CD4-positive, alpha-beta memory T cell (primary cell): ENCODE data around the gene EDARADD. TPM values are rescaled to one million over a fixed set of nuclear protein-coding genes. Genes with fewer than 3 reads are reported as not detected.

ENCODE experiments used
- CTCF ChIA-PET: fragments of 350-600 bp; sonication (Branson Sonifier 250); formaldehyde crosslinking; loops from one replicate; lab custom pipeline; 2021; ENCODE audit warnings: inconsistent platforms; ENCODE audit not compliant: partially characterized antibody; lab: Charles Lee
- POLR2A ChIA-PET: fragments of 350-600 bp; sonication (Branson Sonifier 250); formaldehyde crosslinking; loops from one replicate; lab custom pipeline; 2021; ENCODE audit not compliant: partially characterized antibody; lab: Charles Lee
- DNase-seq, 5 donors: peaks; one replicate each; pipeline versions ENCODE4 v3.0.0 to v3.0.0-alpha.2; 2020 to 2022; ENCODE audit warnings: mixed read lengths in 1 of 5
- H3K27ac ChIP-seq: one replicate; pipeline ENCODE4 v1.7.0; 2013; ENCODE audit warnings: low read depth, low read length
- H3K27me3 ChIP-seq: 2 replicates; pipeline ENCODE4 v1.7.0; 2013; ENCODE audit warnings: mild to moderate bottlenecking, low read length, moderate library complexity; ENCODE audit not compliant: insufficient read depth
- H3K36me3 ChIP-seq: 2 replicates; pipeline ENCODE4 v1.7.0; 2013; ENCODE audit warnings: mild to moderate bottlenecking, low read length, moderate library complexity; ENCODE audit not compliant: insufficient read depth
- H3K4me1 ChIP-seq: 2 replicates; pipeline ENCODE4 v1.7.0; 2013; ENCODE audit warnings: mild to moderate bottlenecking, low read length, moderate library complexity; ENCODE audit not compliant: insufficient read depth
- H3K4me3 ChIP-seq, 2 donors: one replicate each; pipeline ENCODE4 v1.7.0; 2013; ENCODE audit warnings: low read length in 2 of 2, mild to moderate bottlenecking in 1 of 2
- H3K9me3 ChIP-seq, 2 donors: one replicate each; pipeline ENCODE4 v1.7.0; 2013; ENCODE audit warnings: low read length in 2 of 2, control low read depth in 1 of 2; ENCODE audit not compliant: control insufficient read depth in 1 of 2
- H3K27ac Mint-ChIP-seq, 7 donors: one replicate each; pipeline ENCODE4 v1.8.0; 2020 to 2021; ENCODE audit warnings: mixed read lengths in 7 of 7, mild to moderate bottlenecking in 6 of 7, inconsistent platforms in 3 of 7, moderate library complexity in 3 of 7
- H3K27me3 Mint-ChIP-seq, 2 donors: one replicate each; pipeline ENCODE4 v1.8.0; 2020 to 2021; ENCODE audit warnings: mixed read lengths in 2 of 2
- H3K36me3 Mint-ChIP-seq, 2 donors: one replicate each; pipeline ENCODE4 v1.8.0; 2020 to 2021; ENCODE audit warnings: mixed read lengths in 2 of 2, inconsistent platforms in 1 of 2, mild to moderate bottlenecking in 1 of 2
- H3K4me1 Mint-ChIP-seq, 4 donors: one replicate each; pipeline ENCODE4 v1.8.0; 2020 to 2021; ENCODE audit warnings: mixed read lengths in 4 of 4, mild to moderate bottlenecking in 1 of 4
- H3K4me3 Mint-ChIP-seq, 8 donors: one replicate each; pipeline ENCODE4 v1.8.0; 2020 to 2021; ENCODE audit warnings: mixed read lengths in 8 of 8, mild to moderate bottlenecking in 7 of 8, moderate library complexity in 6 of 8, inconsistent platforms in 3 of 8
- H3K9me3 Mint-ChIP-seq, 8 donors: one replicate each; pipeline ENCODE4 v1.8.0; 2020 to 2021; ENCODE audit warnings: mixed read lengths in 8 of 8, mild to moderate bottlenecking in 5 of 8, inconsistent platforms in 3 of 8, moderate library complexity in 1 of 8
- intact Hi-C: fragments of 100-400 bp; cut with micrococcal nuclease; formaldehyde crosslinking; loops from one replicate; pipeline ENCODE4 v1.15.1; 2023
- polyA plus RNA-seq, 2 donors: library from polyadenylated mRNA; unstranded; fragments of 300-500 nt; fragmentation: Illumina TruSeq; gene quantifications; one replicate each; pipeline ENCODE4 v1.2.3, GENCODE V29; 2021
- total RNA-seq, 2 experiments: library from RNA; stranded (reverse); gene quantifications; one replicate each; pipeline ENCODE4 v1.2.3, GENCODE V29; 2021

The EDARADD gene
- total and polyA plus RNA-seq, 4 experiments from 2014 or later: 4.7 to 8.5 (median 7.9) TPM

GRCh38 chr1:236530959-236531358, 136.9 kb downstream of the EDARADD start:
- Mint-ChIP-seq H3K36me3 (peaks cover 35 to 61% of the 10 kb centered on the region in 2 donors), H3K27me3 (no peaks in the 10 kb centered on the region), H3K4me1 (peaks cover 34 to 73% (median 56%) of the 10 kb centered on the region in 4 donors), H3K27ac (peak overlapping the region in 3 of 7 donors; percentile 5 to 54 (median 27)), H3K9me3 (no peaks in the 10 kb centered on the region), H3K4me3 (peak overlapping the region in 2 of 8 donors; percentile 9 to 30)
- POLR2A ChIA-PET: interaction anchor here (12.9 kb wide), 1 partner anchor 14 kb away, joined by 82 read pairs; no protein-coding TSS in a partner anchor
- Histone ChIP-seq H3K27ac (no peak overlapping the region), H3K27me3 (no peaks in the 10 kb centered on the region), H3K36me3 (peaks cover 27% of the 10 kb centered on the region), H3K9me3 (no peaks in the 10 kb centered on the region), H3K4me3 (no peak overlapping the region), H3K4me1 (peaks cover 50% of the 10 kb centered on the region)
- intact Hi-C loops: no loop called here
- no peak for DNase-seq
- CTCF ChIA-PET: no interaction called here

GRCh38 chr1:236532850-236533249, 138.8 kb downstream of the EDARADD start:
- H3K4me1 ChIP-seq: peaks cover 44% of the 10 kb centered on the region
- peaks cover 22% of the 10 kb centered on the region for H3K36me3 ChIP-seq
- intact Hi-C loops: no loop called here
- no peaks in the 10 kb centered on the region for H3K9me3 Mint-ChIP-seq
- peak overlapping the region in 2 of 8 donors; percentile 11 to 58 for H3K4me3 Mint-ChIP-seq
- H3K9me3 ChIP-seq: no peaks in the 10 kb centered on the region
- no peak overlapping the region for H3K27ac ChIP-seq
- peak overlapping the region; percentile 2 to 86 (median 54) for H3K27ac Mint-ChIP-seq
- POLR2A ChIA-PET: interaction anchor here (12.9 kb wide), 1 partner anchor 15 kb away, joined by 82 read pairs; no protein-coding TSS in a partner anchor
- no peak for DNase-seq
- H3K27me3 ChIP-seq: no peaks in the 10 kb centered on the region
- no peak overlapping the region for H3K4me3 ChIP-seq
- H3K4me1 Mint-ChIP-seq: peaks cover 28 to 68% (median 48%) of the 10 kb centered on the region in 4 donors
- CTCF ChIA-PET: no interaction called here
- H3K27me3 Mint-ChIP-seq: no peaks in the 10 kb centered on the region
- peaks cover 25 to 60% of the 10 kb centered on the region in 2 donors for H3K36me3 Mint-ChIP-seq

- peaks cover 28 to 62% (median 46%) of the 10 kb centered on the region in 4 donors for H3K4me1 Mint-ChIP-seq
- Histone ChIP-seq H3K27ac (peak overlapping the region; percentile 32), H3K36me3 (peaks cover 36% of the 10 kb centered on the region), H3K27me3 (no peaks in the 10 kb centered on the region), H3K4me1 (peaks cover 44% of the 10 kb centered on the region), H3K4me3 (no peak overlapping the region), H3K9me3 (no peaks in the 10 kb centered on the region)
- peaks cover 35 to 68% of the 10 kb centered on the region in 2 donors for H3K36me3 Mint-ChIP-seq
- H3K27me3 Mint-ChIP-seq: no peaks in the 10 kb centered on the region
- ChIA-PET POLR2A (interaction anchor here (0.8 to 12.9 kb wide), 5 partner anchors 9 to 253 kb away, joined by 3 to 82 read pairs (median 3); partner anchors contain the start of genes ERO1B and LGALS8), CTCF (interaction anchor here (0.7 to 1.5 kb wide), 9 partner anchors 10 to 82 kb away, joined by 3 to 5 read pairs (median 3); partner anchors contain the start of genes HEATR1 and LGALS8)
- no peaks in the 10 kb centered on the region for H3K9me3 Mint-ChIP-seq
- intact Hi-C loops: loop anchor here (2.0 kb wide), 1 partner anchor 17 kb away; no protein-coding TSS in a partner anchor
- H3K27ac Mint-ChIP-seq: peak overlapping the region; percentile 62 to 95 (median 81)
- peak overlapping the region in 6 of 8 donors; percentile 12 to 82 (median 30) for H3K4me3 Mint-ChIP-seq
- peak in 2 of 5 donors; percentile 16 to 74 for DNase-seq
Measured at GRCh38 chr1:236534151-236534651, 140.1 kb downstream of the EDARADD start.

Other genes starting within 250 kb of the EDARADD start
- gene ERO1B, start 112.3 kb upstream of the EDARADD start, total RNA-seq: 10 to 100 TPM; 23.0 to 24.5 TPM
- 1 to 10 TPM; 2.4 to 3.9 TPM for gene ERO1B, start 112.3 kb upstream of the EDARADD start, polyA plus RNA-seq
- 100 to 1,000 TPM; 193 to 196 TPM for gene LGALS8, start 129.7 kb downstream of the EDARADD start, total RNA-seq
- gene LGALS8, start 129.7 kb downstream of the EDARADD start, polyA plus RNA-seq: 10 to 100 TPM; 46.8 to 66.4 TPM
- 10 to 100 TPM; 44.0 to 57.5 TPM for gene HEATR1, start 210.2 kb downstream of the EDARADD start, total RNA-seq
- gene HEATR1, start 210.2 kb downstream of the EDARADD start, polyA plus RNA-seq: 10 to 100 TPM in 1 of 2 donors, 1 to 10 TPM in 1; 7.4 to 20.6 TPM